Central memory CD8-positive, alpha-beta T cell (primary cell): ENCODE data around the gene ADAMTS8.

ENCODE experiments used
- ATAC-seq: fragments of 150-1000 bp; cut with Tn5 transposase; replicated peaks from 2 replicates; pipeline ENCODE4 v1.10.0; 2022; ENCODE audit warnings: mild to moderate bottlenecking, moderate FRiP score, moderate number of reproducible peaks; ENCODE audit not compliant: poor library complexity, severe bottlenecking; ENCODE audit errors: extremely low read depth
- DNase-seq, 2 donors: peaks; one replicate each; pipeline ENCODE4 v3.0.0; 2021; ENCODE audit warnings: low spot score in 2 of 2
- H3K27ac Mint-ChIP-seq: one replicate; pipeline ENCODE4 v1.8.0; 2022; ENCODE audit warnings: low read depth, mild to moderate bottlenecking, moderate library complexity, mixed read lengths
- H3K27me3 Mint-ChIP-seq: one replicate; pipeline ENCODE4 v1.8.0; 2022; ENCODE audit warnings: mixed read lengths
- H3K36me3 Mint-ChIP-seq: one replicate; pipeline ENCODE4 v1.8.0; 2022; ENCODE audit warnings: mild to moderate bottlenecking, moderate library complexity, mixed read lengths; ENCODE audit not compliant: insufficient read depth
- H3K4me1 Mint-ChIP-seq: one replicate; pipeline ENCODE4 v1.8.0; 2022; ENCODE audit warnings: mixed read lengths
- H3K4me3 Mint-ChIP-seq: one replicate; pipeline ENCODE4 v1.8.0; 2022; ENCODE audit warnings: mild to moderate bottlenecking, moderate library complexity, mixed read lengths
- H3K9me3 Mint-ChIP-seq: one replicate; pipeline ENCODE4 v1.8.0; 2022; ENCODE audit warnings: mixed read lengths

The ADAMTS8 gene

GRCh38 chr11:130416906-130417305 lies 11.5 kb downstream of the ADAMTS8 start:
- DNase-seq (no peak), ATAC-seq (no peak)
- Mint-ChIP-seq H3K9me3 (no peaks in the 10 kb centered on the region), H3K27ac (no peak overlapping the region), H3K4me3 (no peak overlapping the region), H3K36me3 (peaks cover 2% of the 10 kb centered on the region), H3K27me3 (peaks cover 49% of the 10 kb centered on the region), H3K4me1 (no peaks in the 10 kb centered on the region)

GRCh38 chr11:130416530-130416882 lies 11.9 kb downstream of the ADAMTS8 start:
- H3K9me3 Mint-ChIP-seq = no peaks in the 10 kb centered on the region
- no peak for ATAC-seq

DNA sequence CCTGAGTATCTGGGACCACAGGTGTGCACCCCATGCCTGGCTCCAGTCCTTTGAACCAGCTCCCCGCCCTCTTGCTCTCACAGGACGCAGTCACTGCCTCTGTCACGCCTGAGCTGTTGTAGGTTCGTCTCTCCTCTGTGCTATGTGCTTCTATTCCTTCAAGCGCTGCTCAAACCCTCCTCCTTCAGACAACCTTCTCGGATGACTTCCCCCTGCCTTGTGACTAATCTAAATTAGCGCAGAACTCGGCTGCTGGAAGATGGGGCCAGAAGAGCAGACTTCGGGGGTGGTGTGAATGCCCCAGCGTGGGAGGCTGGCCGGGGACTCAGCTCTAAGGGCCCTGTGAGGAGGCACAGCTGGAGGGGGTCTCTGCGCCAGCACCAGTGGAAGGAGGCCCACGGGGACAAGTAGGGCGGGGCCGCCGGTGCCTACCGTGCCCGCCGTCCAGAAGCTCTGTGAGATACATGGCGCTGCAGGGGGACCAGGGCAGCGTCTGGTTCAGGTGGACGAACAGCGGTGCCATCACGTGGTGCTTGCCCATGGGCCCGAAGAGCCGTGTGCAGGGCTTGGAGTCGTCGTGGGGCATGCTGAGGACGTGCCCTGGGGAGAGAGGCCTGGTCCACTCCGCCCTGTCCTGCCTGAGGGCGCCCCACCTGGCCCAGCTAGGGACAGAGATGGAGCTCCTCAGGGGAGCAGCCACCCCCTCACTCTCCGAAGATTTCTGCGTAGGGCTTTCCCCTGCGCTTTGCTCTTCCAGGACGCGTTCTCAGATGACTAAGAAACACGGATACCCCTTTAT lies 12.5 kb downstream of the ADAMTS8 start:
- H3K36me3 Mint-ChIP-seq = peaks cover 2% of the 10 kb centered on the region
- H3K27ac Mint-ChIP-seq = no peak overlapping the region
- H3K4me3 Mint-ChIP-seq = no peak overlapping the region
- no peak for DNase-seq
- H3K4me1 Mint-ChIP-seq = no peaks in the 10 kb centered on the region
- no peak for ATAC-seq
- H3K27me3 Mint-ChIP-seq = peaks cover 48% of the 10 kb centered on the region
- no peaks in the 10 kb centered on the region for H3K9me3 Mint-ChIP-seq

More at GRCh38 chr11:130416530-130416882, 11.9 kb downstream of the ADAMTS8 start:
- peaks cover 2% of the 10 kb centered on the region for H3K36me3 Mint-ChIP-seq
- H3K27me3 Mint-ChIP-seq = peaks cover 48% of the 10 kb centered on the region
- H3K27ac Mint-ChIP-seq = no peak overlapping the region
- no peak for DNase-seq
- H3K4me1 Mint-ChIP-seq = no peaks in the 10 kb centered on the region
- no peak overlapping the region for H3K4me3 Mint-ChIP-seq

DNA sequence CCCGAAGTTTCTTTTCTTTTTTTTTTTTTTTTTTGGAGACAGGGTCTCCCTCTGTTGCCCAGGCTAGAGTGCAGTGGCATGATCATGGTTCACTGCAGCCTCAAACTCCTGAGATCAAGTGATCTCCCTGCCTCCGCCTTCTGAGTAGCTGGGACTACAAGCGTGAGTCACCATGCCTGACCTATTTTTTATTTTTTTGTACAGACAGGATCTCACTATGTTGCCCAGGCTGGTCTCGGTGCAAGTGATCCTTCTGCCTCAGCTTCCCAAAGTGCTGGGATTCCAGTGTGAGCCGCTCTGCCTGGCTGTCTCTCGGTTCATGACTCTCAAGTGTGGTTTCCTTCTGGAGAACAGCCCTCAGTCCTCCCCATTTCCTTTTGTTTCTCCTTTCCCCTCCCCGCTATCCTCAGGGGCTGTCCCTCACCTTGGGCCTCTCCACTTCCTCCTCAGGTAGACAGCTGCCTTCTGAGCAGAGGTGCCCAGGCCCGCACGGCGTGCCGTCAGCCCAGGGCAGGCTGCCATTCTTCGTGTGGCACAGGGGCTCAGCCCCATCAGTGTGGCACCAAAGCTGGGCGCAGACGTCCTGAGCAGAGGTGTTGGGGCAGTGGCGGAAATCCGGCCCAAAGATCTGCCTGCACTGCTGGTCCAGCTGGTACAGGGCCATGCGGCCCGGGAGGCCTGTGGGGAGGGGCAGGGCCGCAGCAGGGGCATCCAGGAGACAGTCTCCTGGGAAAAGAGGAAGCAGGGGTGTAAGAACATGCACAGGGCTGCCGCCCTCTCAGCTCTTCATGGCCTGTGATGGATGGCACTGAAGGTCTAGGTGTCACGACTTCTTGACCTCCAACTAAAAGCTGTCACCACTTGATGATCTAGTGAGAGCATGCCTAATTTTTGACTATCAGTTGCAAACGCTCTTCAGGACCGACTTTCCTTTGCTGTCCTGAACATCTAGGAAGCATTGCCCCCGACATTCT lies 14.0 kb downstream of the ADAMTS8 start:
- no peak overlapping the region for H3K4me3 Mint-ChIP-seq
- peaks cover 2% of the 10 kb centered on the region for H3K36me3 Mint-ChIP-seq
- H3K27ac Mint-ChIP-seq = no peak overlapping the region
- DNase-seq (no peak), ATAC-seq (no peak)
- H3K9me3 Mint-ChIP-seq = no peaks in the 10 kb centered on the region
- H3K27me3 Mint-ChIP-seq = peaks cover 51% of the 10 kb centered on the region
- H3K4me1 Mint-ChIP-seq = no peaks in the 10 kb centered on the region

GRCh38 chr11:130413405-130414106 lies 14.9 kb downstream of the ADAMTS8 start:
- no peak for DNase-seq
- no peaks in the 10 kb centered on the region for H3K4me1 Mint-ChIP-seq
- H3K27me3 Mint-ChIP-seq = peaks cover 51% of the 10 kb centered on the region
- H3K9me3 Mint-ChIP-seq = no peaks in the 10 kb centered on the region
- peaks cover 2% of the 10 kb centered on the region for H3K36me3 Mint-ChIP-seq
- no peak for ATAC-seq
- no peak overlapping the region for H3K27ac Mint-ChIP-seq
- no peak overlapping the region for H3K4me3 Mint-ChIP-seq

GRCh38 chr11:130411223-130411622 lies 17.2 kb downstream of the ADAMTS8 start:
- H3K27ac Mint-ChIP-seq = peak overlapping the region; percentile 69
- H3K9me3 Mint-ChIP-seq = no peaks in the 10 kb centered on the region
- no peak for ATAC-seq

GRCh38 chr11:130409594-130410388 lies 18.6 kb downstream of the ADAMTS8 start:
- Mint-ChIP-seq H3K9me3 (no peaks in the 10 kb centered on the region), H3K4me3 (no peak overlapping the region), H3K27me3 (peaks cover 34% of the 10 kb centered on the region), H3K27ac (no peak overlapping the region), H3K36me3 (peaks cover 2% of the 10 kb centered on the region), H3K4me1 (no peaks in the 10 kb centered on the region)
- DNase-seq (no peak), ATAC-seq (no peak)

More at GRCh38 chr11:130411223-130411622, 17.2 kb downstream of the ADAMTS8 start:
- no peaks in the 10 kb centered on the region for H3K4me1 Mint-ChIP-seq
- peaks cover 44% of the 10 kb centered on the region for H3K27me3 Mint-ChIP-seq
- H3K36me3 Mint-ChIP-seq = peaks cover 2% of the 10 kb centered on the region
- no peak for DNase-seq
- H3K4me3 Mint-ChIP-seq = no peak overlapping the region

GRCh38 chr11:130408901-130409300 lies 19.5 kb downstream of the ADAMTS8 start:
- ATAC-seq = no peak
- no peak for DNase-seq
- Mint-ChIP-seq H3K27me3 (peaks cover 25% of the 10 kb centered on the region), H3K27ac (no peak overlapping the region), H3K9me3 (no peaks in the 10 kb centered on the region), H3K36me3 (no peaks in the 10 kb centered on the region), H3K4me1 (no peaks in the 10 kb centered on the region), H3K4me3 (no peak overlapping the region)

DNA sequence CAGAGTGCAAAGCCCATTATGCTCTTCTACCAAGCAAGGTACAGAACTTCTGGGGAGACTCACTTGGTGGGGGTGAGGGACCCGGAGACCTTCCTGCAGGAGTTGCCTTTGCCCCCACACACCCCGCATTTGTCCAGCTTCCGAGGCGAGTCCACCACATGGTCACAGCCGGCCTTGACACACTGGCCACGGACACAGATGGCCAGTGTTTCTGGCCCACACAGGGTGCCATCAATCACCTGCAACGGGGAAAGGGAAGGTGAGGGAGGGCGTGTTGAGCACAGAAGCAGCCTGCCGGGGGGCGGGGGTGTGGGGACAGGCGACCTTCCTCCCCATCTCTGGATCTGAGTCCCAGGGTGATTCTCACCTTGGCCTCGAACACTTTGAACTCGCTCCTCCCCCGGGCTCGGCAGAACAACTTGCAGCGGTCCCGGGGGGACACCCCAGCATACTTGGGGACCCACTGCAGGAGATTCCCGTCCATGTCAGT lies 20.0 kb downstream of the ADAMTS8 start:
- Mint-ChIP-seq H3K9me3 (no peaks in the 10 kb centered on the region), H3K27ac (no peak overlapping the region), H3K4me1 (no peaks in the 10 kb centered on the region), H3K4me3 (no peak overlapping the region), H3K27me3 (peaks cover 24% of the 10 kb centered on the region), H3K36me3 (no peaks in the 10 kb centered on the region)
- no peak for DNase-seq
- ATAC-seq = no peak

- ATAC-seq (no peak), DNase-seq (no peak)
- H3K9me3 Mint-ChIP-seq = no peaks in the 10 kb centered on the region
- peaks cover 24% of the 10 kb centered on the region for H3K27me3 Mint-ChIP-seq
- no peak overlapping the region for H3K27ac Mint-ChIP-seq
- H3K4me1 Mint-ChIP-seq = no peaks in the 10 kb centered on the region
- H3K36me3 Mint-ChIP-seq = no peaks in the 10 kb centered on the region
- no peak overlapping the region for H3K4me3 Mint-ChIP-seq
Observed at GRCh38 chr11:130407978-130408377, 20.4 kb downstream of the ADAMTS8 start.

GRCh38 chr11:130405428-130405827 lies 23.0 kb downstream of the ADAMTS8 start:
- no peak for DNase-seq
- Mint-ChIP-seq H3K27me3 (peaks cover 21% of the 10 kb centered on the region), H3K4me3 (no peak overlapping the region), H3K36me3 (peaks cover 1% of the 10 kb centered on the region), H3K4me1 (peaks cover 8% of the 10 kb centered on the region), H3K27ac (no peak overlapping the region), H3K9me3 (no peaks in the 10 kb centered on the region)
- ATAC-seq = no peak
